Subcutaneous abdominal adipose tissue (tissue), 5 donors: ENCODE results near the gene DIPK1B.

Experiments used
- H3K27ac ChIP-seq: one replicate; pipeline ENCODE4 v1.7.0; 2013; ENCODE audit warnings: low read depth, mild to moderate bottlenecking, inconsistent platforms, low read length, moderate library complexity
- H3K27me3 ChIP-seq, 5 donors: one replicate each; pipeline ENCODE4 v1.7.0; 2013; ENCODE audit warnings: low read length in 5 of 5, inconsistent platforms in 1 of 5; ENCODE audit not compliant: control insufficient read depth in 5 of 5, insufficient read depth in 4 of 5
- H3K36me3 ChIP-seq, 5 donors: one replicate each; pipeline ENCODE4 v1.7.0; 2013; ENCODE audit warnings: low read length in 5 of 5; ENCODE audit not compliant: control insufficient read depth in 5 of 5, insufficient read depth in 5 of 5
- H3K4me1 ChIP-seq, 5 donors: one replicate each; pipeline ENCODE4 v1.7.0; 2013; ENCODE audit warnings: low read length in 5 of 5, mild to moderate bottlenecking in 3 of 5, moderate library complexity in 1 of 5; ENCODE audit not compliant: control insufficient read depth in 5 of 5, insufficient read depth in 5 of 5
- H3K4me3 ChIP-seq, 5 donors: one replicate each; pipeline ENCODE4 v1.7.0; 2013; ENCODE audit warnings: low read length in 5 of 5, low read depth in 1 of 5
- H3K9ac ChIP-seq, 5 donors: one replicate each; pipeline ENCODE4 v1.7.0; 2013; ENCODE audit warnings: low read length in 5 of 5, mild to moderate bottlenecking in 4 of 5, moderate library complexity in 3 of 5
- H3K9me3 ChIP-seq, 5 donors: one replicate each; pipeline ENCODE4 v1.7.0; 2013; ENCODE audit warnings: low read length in 5 of 5; ENCODE audit not compliant: control insufficient read depth in 5 of 5
- donor health status: healthy.
- donor health status: healthy.
- donor health status: healthy.
- donor health status: healthy.
- donor health status: healthy.

Gene DIPK1B

GRCh38 chr9:136734837-136735496 is 22.6 kb downstream of the DIPK1B start:
- H3K4me3 ChIP-seq = no peak overlapping the region
- H3K9me3 ChIP-seq = no peaks in the 10 kb centered on the region
- no peak overlapping the region for H3K27ac ChIP-seq
- no peaks in the 10 kb centered on the region for H3K36me3 ChIP-seq
- peaks cover 0 to 11% (median 7%) of the 10 kb centered on the region in 5 donors for H3K27me3 ChIP-seq
- H3K9ac ChIP-seq = no peak overlapping the region
- H3K4me1 ChIP-seq = peaks cover 0 to 2% (median 0%) of the 10 kb centered on the region in 5 donors

- Histone ChIP-seq H3K9ac (no peak overlapping the region), H3K9me3 (no peaks in the 10 kb centered on the region), H3K27ac (no peak overlapping the region), H3K4me1 (peaks cover 0 to 4% (median 2%) of the 10 kb centered on the region in 5 donors), H3K36me3 (no peaks in the 10 kb centered on the region), H3K27me3 (peaks cover 4 to 20% (median 15%) of the 10 kb centered on the region in 5 donors), H3K4me3 (no peak overlapping the region)
Measured at GRCh38 chr9:136735812-136736480, 23.6 kb downstream of the DIPK1B start.

GRCh38 chr9:136738960-136739359 is 26.6 kb downstream of the DIPK1B start:
- no peaks in the 10 kb centered on the region for H3K9me3 ChIP-seq
- H3K27me3 ChIP-seq = peaks cover 31 to 42% (median 38%) of the 10 kb centered on the region in 5 donors

GRCh38 chr9:136739509-136739908 is 27.1 kb downstream of the DIPK1B start:
- H3K4me3 ChIP-seq = no peak overlapping the region
- H3K27ac ChIP-seq = no peak overlapping the region
- no peak overlapping the region for H3K9ac ChIP-seq
- peaks cover 0 to 19% (median 16%) of the 10 kb centered on the region in 5 donors for H3K4me1 ChIP-seq
- H3K36me3 ChIP-seq = no peaks in the 10 kb centered on the region
- H3K9me3 ChIP-seq = no peaks in the 10 kb centered on the region
- H3K27me3 ChIP-seq = peaks cover 31 to 43% (median 38%) of the 10 kb centered on the region in 5 donors

More at GRCh38 chr9:136738960-136739359, 26.6 kb downstream of the DIPK1B start:
- Histone ChIP-seq H3K9ac (no peak overlapping the region), H3K27ac (no peak overlapping the region), H3K36me3 (no peaks in the 10 kb centered on the region), H3K4me3 (no peak overlapping the region), H3K4me1 (peaks cover 0 to 19% (median 16%) of the 10 kb centered on the region in 5 donors)

- H3K27me3 ChIP-seq = peaks cover 31 to 43% (median 38%) of the 10 kb centered on the region in 5 donors
- no peaks in the 10 kb centered on the region for H3K9me3 ChIP-seq
- no peak overlapping the region for H3K9ac ChIP-seq
- no peak overlapping the region for H3K4me3 ChIP-seq
- no peaks in the 10 kb centered on the region for H3K36me3 ChIP-seq
- H3K4me1 ChIP-seq = peaks cover 0 to 19% (median 16%) of the 10 kb centered on the region in 5 donors
- H3K27ac ChIP-seq = no peak overlapping the region
Measured at GRCh38 chr9:136740069-136740468, 27.7 kb downstream of the DIPK1B start.

- peaks cover 31 to 43% (median 38%) of the 10 kb centered on the region in 5 donors for H3K27me3 ChIP-seq
- no peak overlapping the region for H3K27ac ChIP-seq
- H3K4me1 ChIP-seq = peaks cover 0 to 21% (median 17%) of the 10 kb centered on the region in 5 donors
- H3K36me3 ChIP-seq = no peaks in the 10 kb centered on the region
- no peak overlapping the region for H3K9ac ChIP-seq
- H3K9me3 ChIP-seq = no peaks in the 10 kb centered on the region
- no peak overlapping the region for H3K4me3 ChIP-seq
Measured at GRCh38 chr9:136740491-136740890, 28.1 kb downstream of the DIPK1B start.

GRCh38 chr9:136740971-136741882 is 28.9 kb downstream of the DIPK1B start:
- H3K4me3 ChIP-seq = no peak overlapping the region
- peaks cover 31 to 43% (median 38%) of the 10 kb centered on the region in 5 donors for H3K27me3 ChIP-seq
- peaks cover 0 to 26% (median 18%) of the 10 kb centered on the region in 5 donors for H3K4me1 ChIP-seq
- H3K36me3 ChIP-seq = no peaks in the 10 kb centered on the region
- H3K9ac ChIP-seq = no peak overlapping the region
- no peaks in the 10 kb centered on the region for H3K9me3 ChIP-seq
- H3K27ac ChIP-seq = no peak overlapping the region

- Histone ChIP-seq H3K9me3 (no peaks in the 10 kb centered on the region), H3K27ac (no peak overlapping the region), H3K4me3 (no peak overlapping the region), H3K27me3 (peaks cover 31 to 43% (median 38%) of the 10 kb centered on the region in 5 donors), H3K4me1 (peaks cover 0 to 31% (median 18%) of the 10 kb centered on the region in 5 donors), H3K36me3 (no peaks in the 10 kb centered on the region), H3K9ac (no peak overlapping the region)
Measured at GRCh38 chr9:136741883-136742571, 29.7 kb downstream of the DIPK1B start.

GRCh38 chr9:136742591-136743391 is 30.4 kb downstream of the DIPK1B start, which contains the start of gene LCN10:
Gene LCN10, minus strand, starts transcription at chr9:136742940. Its CDS starts 37 bp downstream, at chr9:136742903.
- Histone ChIP-seq H3K4me3 (no peak within 1 kb of the TSS), H3K27me3 (peaks cover 34 to 43% (median 38%) of the 10 kb centered on the region in 5 donors), H3K27ac (no peak within 1 kb of the TSS), H3K4me1 (peaks cover 0 to 32% (median 18%) of the 10 kb centered on the region in 5 donors), H3K9ac (no peak within 1 kb of the TSS), H3K36me3 (no peaks in the 10 kb centered on the region), H3K9me3 (no peaks in the 10 kb centered on the region)
